GM18870 (cell line): ENCODE results near the gene RBM12.

ENCODE experiments used
- ATAC-seq: cut with Tn5 transposase; IDR thresholded peaks from one replicate; pipeline ENCODE4 v1.9.1; 2021; ENCODE audit warnings: moderate library complexity; ENCODE audit not compliant: unreplicated experiment

RBM12 gene

DNA sequence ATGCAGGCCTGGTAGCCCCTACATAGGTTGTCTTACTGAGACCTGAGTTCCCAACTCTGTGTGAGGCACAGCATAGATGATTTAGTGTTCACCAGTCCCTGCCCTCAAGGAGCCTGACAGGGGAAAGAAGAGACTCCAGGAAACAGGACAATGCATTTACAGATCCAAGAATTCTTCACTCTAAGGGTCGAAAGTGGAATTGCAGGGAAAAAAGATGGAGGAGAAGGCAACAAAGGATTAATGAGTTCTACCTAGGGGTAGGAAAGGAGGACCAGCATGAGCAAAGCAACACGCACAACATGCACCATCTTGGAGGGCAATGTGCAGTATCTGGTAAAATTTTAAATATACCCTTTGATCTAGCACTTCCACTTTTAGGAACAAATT, 43.1 kb downstream of the RBM12 start:
- no peak for ATAC-seq

DNA sequence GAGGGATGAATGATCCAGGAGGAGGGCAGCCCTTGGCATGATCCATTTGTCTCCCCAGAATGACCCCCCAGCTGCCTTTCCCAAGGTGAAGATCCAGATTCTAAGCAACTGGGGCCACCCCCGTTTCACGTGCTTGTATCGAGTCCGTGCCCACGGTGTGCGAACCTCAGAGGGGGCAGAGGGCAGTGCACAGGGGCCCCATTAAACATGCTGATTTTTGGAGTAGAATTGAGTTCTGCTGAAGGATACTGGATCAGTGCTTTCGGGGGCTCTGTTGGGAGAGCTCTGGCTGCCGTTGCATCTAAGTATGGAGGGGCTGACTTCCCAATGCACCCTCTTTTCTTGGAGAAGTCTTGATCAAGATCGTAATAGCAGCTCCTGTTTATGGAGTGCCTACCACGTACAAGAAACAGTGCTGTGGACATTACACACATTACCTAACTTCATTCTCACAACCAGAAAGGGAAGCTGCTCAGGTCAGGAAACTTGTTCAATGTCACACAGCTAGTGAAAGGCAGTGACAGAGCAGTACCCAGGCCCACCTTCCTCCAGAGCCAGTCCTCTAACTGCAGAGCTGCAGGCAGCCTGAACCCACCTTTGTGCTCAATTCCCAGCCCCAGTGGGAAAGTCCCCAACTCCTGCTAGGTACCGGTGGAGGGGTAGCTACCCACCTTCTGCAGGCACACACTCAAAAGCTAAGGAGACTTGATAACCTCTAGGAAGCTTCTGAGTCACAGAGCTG, 43.7 kb downstream of the RBM12 start:
- no peak for ATAC-seq

DNA sequence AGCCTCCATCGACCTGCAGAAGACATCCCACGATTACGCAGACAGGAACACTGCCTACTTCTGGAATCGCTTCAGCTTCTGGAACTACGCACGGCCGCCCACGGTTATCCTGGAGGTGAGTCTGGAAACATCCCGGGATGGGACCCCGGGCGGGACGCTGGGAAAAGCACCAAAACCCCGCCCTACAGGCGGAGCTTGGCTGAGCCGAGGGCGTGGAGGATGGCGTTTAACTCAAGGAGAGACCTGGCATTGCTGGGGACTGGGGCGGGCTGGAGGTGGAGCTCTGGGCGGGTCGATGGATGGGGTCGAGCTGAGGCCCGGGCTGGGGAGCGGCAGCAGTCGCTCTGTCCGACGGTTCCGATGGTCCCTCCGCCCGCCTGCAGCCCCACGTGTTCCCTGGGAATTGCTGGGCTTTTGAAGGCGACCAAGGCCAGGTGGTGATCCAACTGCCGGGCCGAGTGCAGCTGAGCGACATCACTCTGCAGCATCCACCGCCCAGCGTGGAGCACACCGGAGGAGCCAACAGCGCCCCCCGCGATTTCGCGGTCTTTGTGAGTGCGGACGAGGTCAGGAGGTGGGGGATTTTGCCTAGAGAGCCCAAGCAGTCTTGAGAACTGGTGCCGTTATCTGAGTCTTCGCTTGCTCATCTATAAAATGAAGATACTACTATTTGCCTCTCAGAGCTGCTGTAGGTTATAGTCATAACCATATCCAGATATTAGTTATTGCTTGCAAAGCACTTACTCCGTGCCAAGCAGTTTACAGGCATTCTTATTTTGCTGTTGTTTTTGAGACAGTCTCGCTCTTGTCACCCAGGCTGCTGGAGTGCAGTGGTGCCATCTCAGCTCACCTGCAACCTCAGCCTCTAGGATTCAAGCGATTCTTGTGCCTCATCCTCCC, 45.3 kb downstream of the RBM12 start:
- ATAC-seq: peak; percentile 31

DNA sequence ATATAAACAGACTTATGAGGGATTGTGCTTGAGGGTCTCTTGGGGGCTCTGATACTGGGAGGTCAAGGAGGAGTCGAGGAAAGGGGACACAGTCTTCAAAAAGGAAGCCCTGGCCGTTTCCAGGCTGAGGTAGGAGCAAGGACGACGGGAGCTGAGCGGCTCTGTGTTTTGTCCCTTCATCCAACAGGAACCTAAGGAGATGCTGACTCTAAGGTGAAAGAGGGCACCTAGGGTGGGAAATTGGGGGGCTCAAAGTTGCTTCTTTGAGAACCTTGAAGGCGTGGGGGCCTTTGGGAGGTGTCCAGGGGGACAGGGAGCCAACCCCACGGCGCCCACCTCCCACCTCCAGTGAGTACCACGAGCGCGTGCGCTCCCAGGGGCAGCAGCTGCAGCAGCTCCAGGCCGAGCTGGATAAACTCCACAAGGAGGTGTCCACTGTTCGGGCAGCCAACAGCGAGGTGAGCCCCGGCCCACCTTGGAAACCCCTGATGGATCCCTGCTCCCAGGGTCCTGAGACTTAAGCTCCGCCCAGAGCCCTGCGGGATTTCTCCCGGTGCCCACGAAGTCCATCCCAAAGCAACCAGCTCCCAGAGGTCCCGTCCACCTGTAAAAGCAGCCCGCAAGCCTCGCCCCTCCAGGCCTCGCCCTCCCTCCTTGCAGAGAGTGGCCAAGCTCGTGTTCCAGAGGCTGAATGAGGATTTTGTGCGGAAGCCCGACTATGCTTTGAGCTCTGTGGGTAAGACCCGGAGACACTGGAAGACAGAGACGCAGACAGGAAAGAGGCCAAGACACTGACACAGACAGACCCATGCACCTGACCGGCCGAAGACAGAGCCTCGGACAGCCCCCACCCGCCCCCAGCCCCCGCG, 46.2 kb downstream of the RBM12 start:
- ATAC-seq: no peak

DNA sequence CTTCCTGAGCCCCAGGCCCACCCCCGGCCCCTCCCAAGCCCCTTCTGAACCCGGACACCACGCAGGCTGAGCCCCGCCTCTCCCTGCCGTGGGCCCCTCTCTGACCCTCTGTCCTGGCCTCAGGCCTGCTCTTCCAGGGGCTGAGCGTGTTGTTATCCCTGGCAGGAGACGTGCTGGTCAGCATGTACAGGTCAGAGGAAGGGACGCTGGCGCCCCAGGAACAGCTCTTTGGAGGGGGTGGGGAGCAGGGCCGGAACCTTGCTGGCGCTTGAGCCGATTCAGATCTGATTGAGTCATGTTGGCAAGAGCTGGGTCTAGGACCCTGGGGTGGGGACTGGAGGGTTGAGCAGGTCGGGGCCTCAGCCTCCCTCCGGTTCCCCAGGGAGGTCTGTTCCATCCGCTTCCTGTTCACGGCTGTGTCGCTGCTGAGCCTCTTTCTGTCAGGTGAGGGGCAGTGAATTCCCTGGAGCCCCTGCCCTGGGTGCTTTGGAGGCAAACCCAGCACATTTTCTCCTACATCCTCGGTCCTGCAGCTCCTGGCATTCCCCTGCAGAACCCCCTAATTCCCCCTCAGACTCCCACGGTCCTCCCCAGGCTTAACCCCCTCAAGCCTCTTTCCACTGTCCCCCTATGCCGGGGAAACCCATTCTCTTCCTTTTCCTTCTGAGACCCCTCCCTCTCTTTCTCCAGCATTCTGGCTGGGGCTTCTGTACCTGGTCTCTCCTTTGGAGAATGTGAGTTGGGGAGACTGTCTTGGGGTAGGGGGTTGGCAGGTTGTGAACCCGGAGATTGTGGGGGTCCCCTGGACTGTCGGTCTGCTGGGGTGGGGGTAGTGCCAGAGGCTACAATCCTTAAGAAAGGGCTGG, 47.1 kb downstream of the RBM12 start:
- ATAC-seq: no peak

DNA sequence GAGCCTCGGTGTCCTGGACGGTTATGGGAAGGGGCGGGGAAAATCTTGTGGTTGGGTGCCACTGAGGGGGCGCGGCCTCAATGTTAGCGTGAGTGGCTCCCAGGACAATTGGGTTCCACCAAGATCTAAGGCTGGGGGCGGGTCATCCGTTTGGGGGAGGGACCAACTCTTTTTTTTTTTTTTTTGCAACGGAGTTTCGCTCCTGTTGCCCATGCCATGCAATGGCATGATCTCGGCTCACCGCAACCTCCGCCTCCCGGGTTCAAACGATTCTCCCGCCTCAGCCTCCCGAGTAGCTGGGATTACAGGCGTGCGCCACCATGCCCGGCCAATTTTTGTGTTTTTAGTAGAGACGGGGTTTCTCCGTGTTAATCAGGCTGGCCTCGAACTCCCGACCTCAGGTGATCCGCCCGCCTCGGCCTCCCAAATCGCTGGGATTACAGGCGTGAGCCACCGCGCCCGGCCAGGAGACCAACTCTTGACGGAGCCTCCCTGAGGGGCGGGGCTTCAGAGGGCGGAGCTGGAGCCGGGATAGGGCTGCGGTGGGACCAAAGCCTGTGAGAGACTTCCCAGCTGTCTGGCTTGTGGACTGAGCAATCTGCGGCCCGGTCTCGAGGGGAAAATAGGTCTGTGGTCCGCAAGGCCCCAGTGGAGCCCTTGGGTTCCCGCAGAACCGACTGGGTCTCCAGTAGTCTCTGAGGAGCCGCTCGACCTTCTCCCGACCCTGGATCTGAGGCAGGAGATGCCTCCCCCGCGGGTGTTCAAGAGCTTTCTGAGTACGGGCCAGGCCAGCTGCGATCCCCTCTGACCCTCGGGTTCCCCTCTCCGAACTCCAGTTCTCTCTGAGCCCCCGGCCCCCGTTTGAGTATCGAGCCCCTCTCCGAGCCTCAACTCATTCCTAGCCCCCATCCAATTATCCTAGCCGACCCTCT, 48.0 kb downstream of the RBM12 start:
- ATAC-seq: peak; percentile 82

DNA sequence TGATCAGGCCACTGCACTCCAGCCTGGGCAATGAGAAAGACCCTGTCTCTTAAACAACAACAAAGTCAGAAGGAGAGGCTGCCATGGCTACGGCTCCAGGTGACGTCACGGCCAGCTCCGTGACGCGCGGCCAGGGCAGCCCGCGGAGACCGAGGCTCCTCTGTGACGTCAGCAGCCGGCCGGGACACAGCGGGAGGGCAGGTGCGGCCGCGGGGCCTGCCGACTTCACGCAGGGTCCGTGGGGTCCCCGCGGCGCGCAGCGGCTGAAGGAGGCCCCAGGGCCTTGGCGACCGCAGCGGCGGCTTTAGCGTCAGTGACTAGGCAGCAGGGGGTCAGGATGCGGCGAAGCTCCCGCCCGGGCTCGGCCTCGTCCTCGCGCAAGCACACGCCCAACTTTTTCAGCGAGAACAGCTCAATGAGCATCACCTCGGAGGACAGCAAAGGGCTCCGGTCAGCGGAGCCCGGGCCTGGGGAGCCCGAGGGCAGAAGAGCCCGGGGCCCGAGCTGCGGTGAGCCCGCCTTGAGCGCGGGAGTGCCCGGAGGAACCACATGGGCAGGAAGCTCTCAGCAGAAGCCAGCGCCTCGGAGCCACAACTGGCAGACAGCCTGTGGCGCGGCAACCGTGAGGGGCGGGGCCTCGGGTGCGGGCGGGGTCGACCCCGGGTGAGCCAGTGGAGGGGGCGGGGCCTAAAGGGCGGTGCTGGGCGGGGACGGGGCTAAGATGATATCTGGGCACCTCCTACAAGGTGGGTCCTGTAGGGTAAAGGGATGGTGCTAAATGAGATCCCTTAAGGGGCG, 48.8 kb downstream of the RBM12 start, which contains the start of gene SPAG4:
Gene SPAG4 (plus strand): TSS at position 163 of the 798 bp plus-strand sequence. CDS start 175 bp downstream, at position 338.
- no peak for ATAC-seq

DNA sequence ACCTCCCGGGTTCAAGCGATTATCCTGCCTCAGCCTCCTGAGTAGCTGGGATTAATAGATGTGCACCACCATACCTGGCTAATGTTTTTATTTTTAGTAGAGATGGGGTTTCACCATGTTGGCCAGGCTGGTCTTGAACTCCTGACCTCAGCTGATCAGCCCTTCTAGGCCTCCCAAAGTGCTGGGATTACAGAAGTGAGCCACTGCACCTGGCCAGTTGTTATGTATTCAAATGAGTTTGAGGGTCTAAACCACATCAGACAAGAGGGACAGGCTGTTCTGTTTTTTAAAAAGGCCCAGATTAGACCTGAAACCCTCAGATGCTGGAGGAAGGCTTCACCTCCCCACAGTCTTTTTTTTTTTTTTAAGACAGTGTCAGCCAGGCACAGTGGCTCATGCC, 53.2 kb downstream of the RBM12 start:
- no peak for ATAC-seq

DNA sequence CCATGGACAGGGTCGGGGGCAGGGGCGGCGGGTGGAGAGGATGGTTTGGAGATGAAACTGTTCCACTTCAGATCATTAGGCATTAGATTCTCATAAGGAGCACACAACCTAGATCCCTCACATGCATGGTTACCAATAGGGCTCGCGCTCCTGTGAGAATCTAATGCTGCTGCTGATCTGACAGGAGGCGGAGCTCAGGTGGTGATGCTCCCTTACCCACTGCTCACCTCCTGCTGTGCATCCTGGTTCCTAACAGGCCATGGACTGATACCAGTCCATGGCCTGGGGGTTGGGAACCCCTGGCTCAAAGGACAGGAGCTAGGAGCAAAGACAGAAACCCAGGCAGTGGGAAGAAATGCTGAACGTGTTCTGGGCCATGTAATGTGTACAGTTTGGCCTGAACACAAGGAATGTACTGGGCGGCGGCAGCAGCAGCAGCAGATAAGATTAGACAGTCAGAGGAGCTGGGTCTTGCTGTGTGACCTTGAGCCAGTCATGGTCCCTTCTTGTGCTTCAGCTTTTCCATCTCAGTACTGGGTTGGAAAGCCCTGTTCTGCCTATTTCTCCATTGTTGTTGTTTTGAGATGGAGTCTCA, 53.8 kb downstream of the RBM12 start:
- ATAC-seq: no peak

DNA sequence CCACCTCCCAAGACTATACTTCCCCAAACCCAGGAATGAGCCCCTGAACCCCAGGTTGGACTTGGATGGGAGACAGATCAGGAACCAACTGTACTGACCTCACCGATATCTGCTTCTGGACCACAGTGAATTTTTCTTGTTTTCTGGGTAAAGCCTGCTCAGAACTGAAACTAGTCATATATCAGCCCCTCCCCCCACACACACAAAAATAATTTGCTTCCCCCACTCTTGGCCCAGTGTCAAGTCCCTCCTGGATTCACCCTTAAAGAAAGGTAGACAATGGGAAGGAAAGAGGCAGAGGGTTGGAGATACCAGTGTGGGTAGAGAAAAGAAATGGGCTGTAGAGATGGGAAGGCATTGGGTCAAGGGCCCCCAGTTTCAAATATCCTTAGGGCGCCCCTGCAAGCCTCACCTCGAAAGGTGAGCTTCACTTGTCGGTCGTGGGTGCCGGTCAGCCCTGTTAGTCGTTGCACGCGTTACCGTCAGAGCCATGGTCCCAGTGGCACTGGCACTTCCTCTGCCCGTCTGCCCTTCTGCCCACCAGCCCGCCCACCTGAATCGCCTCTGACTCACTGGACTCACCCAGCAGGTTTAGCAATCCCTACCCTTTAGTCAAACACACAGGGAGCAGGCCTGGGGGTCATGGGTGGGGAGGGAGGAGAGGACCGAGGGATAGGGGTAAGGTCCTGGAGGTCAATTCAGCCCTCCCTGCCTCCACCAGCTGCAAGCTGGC, 57.5 kb downstream of the RBM12 start:
- no peak for ATAC-seq

DNA sequence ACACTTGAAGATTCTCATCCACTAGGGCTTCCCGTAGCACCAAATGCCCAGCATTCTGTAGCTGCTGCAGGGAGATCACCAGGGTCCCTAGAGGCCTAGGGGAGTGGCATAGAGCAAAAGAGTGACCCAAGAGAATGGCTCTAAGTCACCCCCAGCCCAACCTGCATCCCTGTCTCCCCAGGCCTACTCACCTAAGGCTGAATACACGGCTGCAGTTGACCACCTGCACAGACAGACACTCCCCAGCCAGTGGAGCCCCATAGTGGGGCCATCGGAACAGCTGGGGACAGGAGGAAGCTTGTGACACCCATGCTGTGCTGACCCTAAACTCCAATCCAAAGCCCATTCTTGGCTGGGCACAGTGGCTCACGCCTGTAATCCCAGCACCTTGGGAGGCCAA, 58.6 kb downstream of the RBM12 start:
- ATAC-seq: no peak

DNA sequence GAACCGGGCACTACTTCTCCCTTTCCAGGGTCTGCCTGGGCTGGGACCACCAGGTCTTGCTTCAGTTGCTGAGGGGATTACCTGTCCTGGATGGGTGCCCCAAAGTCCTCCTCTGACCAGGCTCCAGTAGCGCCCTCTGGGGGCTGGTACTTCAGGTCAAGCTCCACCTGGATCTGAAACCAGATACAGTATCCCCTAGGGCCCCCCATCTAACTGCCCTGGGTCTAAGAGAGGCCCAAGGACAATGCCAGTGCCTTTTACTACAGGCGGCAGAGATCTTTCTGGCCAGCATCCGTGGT, 60.3 kb downstream of the RBM12 start:
- no peak for ATAC-seq

DNA sequence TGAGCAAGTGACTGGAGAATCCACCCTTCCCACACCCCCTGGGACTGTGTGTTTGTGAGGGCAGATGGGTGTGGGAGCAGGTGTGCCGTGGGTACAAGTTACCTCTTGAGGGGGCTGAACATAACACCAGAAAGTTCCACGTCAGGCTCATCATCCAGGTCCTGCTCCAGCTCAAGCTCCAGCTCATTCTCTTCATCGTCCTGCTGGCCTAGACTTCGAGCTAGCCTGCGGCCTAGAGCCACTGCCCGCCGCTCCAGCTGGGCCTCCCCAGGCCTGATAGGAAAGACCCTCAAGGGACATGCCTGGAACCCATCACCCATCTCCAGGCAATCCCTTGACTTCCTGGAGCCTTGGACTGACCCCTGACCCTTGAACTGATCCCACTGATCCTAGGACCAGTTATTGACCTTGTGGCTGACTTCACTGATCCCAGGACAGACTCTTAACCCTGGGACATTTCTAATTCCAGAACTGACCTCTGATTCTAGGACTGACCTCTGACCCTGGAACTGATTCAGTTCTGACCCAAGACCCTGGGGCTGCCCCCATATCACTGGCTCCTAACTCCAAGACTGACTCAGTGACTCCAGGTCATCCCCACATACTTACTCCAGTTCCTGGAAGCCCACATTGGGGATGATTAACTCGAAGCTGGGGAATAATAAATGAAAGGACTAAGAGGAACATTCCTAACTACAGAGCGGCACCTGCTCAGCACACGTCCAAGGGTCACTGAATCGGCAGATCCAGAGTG, 60.8 kb downstream of the RBM12 start:
- ATAC-seq: no peak

DNA sequence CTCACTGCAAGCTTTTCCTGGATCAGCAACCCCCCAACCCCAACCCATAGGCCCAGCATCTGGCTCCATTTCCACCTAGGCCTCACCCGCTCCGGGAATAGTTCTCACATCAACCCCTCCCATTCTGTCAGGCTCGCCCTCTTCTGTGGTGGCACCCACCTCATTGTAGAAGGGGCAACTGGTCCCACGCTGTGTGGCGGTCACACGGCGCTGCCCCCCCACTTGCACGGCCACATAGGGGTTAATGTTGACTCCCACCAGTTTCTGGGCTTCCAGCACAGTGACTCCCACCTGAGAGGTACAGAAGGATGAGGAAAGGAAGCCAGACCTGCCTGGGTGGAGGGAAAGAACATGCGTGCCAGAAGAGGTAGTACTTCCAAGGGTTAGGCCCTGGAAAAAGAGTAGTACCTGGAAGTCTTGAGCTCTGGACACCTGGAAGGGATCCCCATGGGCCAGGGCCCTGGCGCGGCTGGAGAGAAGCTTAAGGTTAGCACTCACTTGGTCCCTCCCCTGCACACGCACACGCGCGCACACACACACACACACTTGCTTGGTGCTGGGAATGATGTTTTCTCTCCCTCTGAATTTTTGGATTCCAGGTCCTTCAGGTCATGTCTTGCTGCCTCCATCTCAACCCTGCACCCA, 61.7 kb downstream of the RBM12 start:
- no peak for ATAC-seq

DNA sequence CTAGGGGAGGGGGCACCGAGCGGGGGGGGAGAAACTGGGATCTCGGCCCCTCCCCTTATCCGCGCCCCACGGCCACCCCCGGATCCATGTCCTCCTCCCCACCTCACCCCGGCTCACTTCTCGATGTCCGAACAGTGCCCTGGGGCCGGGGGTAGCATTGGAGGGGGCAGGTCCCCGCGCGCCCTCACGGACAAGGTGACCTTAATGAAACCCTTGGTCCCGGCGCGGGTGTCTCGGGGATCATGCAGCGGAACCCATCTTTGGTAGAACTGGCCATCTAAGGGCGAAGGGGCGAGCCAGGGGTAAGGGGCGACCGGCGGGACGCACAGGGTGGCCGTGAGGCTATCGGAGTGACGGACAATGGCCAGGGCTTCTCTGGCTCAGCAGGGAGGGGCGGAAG, 62.7 kb downstream of the RBM12 start:
- no peak for ATAC-seq
